IMR-90 (cell line): ENCODE data around the gene CNPY4. TPM values are rescaled to one million over a fixed set of nuclear protein-coding genes. Genes with fewer than 3 reads are reported as not detected.

Experiments
- BHLHE40 ChIP-seq: fragments of 150-350 bp; IDR thresholded peaks from 2 replicates; pipeline ENCODE4 v1.6.1; 2016; ENCODE audit warnings: mild to moderate bottlenecking, low read depth, low read length
- POLR2A ChIP-seq: IDR thresholded peaks from 2 replicates; pipeline ENCODE4 v1.6.1; 2012; ENCODE audit warnings: mild to moderate bottlenecking, low read depth, low read length
- SMC3 ChIP-seq: fragments of 150-350 bp; IDR thresholded peaks from 2 replicates; pipeline ENCODE4 v1.6.1; 2016; ENCODE audit warnings: low read depth, mild to moderate bottlenecking, antibody characterized with exemption, low read length, moderate library complexity
- USF2 ChIP-seq: fragments of 150-350 bp; IDR thresholded peaks from 2 replicates; pipeline ENCODE4 v1.6.1; 2017; ENCODE audit warnings: mild to moderate bottlenecking, antibody characterized with exemption, low read length, low read depth
- polyA plus RNA-seq, 3 experiments: library from polyadenylated mRNA; depleted of rRNA; stranded (reverse); fragments of >200 nt; gene quantifications; 2 replicates each; pipeline ENCODE4 v1.2.3, GENCODE V29; 2012; ENCODE audit warnings: low replicate concordance in 1 of 3
- total RNA-seq: library from RNA; depleted of rRNA; stranded (reverse); fragments of >200 nt; gene quantifications from 2 replicates; pipeline ENCODE4 v1.2.3, GENCODE V29; 2012

The CNPY4 gene
- total and polyA plus RNA-seq, 2 of the 4 experiments (the other 2 are of a cell fraction) = 13.3 to 21.9 TPM

DNA sequence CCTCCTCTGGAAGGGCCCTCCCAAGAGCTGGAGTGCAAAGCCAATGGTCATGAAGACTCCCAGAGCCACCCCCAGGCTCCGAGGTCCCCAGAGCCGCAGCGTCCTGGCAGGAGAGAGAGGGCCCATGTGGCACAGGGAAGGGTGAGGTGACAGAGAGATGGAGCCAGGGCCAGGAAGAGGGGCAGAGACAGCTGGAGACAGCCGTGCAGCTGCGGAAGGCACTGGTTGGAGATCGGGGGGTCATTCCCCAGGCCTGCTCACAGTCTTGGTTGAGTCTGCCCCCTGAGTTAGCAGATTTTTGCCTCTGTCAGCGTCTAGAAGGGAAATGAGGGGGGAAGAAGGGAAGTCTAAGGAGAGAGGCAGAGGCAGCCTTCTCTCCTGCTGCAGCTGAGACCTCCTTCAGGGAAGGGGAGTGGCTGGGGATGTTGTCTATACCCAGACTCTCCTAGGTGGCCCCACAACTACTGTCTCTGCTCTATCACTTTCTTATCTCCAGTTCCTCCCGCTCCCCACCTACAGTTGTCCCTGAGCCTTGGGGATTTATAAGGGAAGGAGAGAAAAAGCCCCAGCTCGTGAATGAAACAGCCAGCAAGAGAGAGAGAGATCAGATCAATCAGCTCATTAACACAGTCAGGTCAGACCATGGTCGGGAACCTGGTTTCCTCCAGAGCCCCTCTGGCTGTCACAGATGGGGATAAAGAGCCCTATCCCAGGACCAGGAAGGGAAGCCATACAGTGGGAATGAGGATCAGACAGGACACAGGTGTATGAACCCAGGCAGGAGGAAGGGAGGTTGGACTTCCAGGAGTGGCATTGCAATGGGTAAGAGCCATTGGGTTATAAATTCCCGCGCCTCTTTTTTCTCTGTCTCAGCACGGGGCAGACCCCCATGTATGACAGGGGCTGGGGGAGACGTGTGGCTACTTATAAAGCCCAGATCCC is 47.8 kb downstream of the CNPY4 start (continued):
- TF ChIP-seq USF2 (no peak), POLR2A (no peak), BHLHE40 (no peak), SMC3 (no peak)
